HG03460 (cell line): ENCODE data around the gene MBD5.
A peak's percentile ranks its signal among the peaks of the same experiment; 100 is the strongest.

Experiments used
- ATAC-seq: cut with Tn5 transposase; IDR thresholded peaks from one replicate; pipeline ENCODE4 v1.9.1; 2021; ENCODE audit not compliant: unreplicated experiment

The MBD5 gene

DNA sequence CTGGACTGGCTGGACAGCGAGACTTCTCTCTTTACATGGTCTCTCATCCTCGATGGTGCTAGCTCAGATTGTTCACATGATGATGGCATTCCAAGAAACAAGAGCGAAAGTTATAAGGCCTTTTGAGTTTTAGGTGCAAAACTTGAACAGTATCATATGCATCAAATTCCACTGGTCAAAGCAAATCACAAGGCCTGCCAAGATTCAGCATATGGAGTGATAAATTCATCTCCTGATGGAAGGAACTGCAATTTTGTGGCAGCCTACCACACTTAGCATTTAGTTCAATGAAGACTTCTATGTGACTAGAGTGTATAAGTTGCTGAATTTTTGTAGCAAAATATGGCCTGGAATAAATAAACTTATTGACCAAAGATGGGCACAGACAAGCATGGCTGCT, 429.6 kb downstream of the MBD5 start:
- no peak for ATAC-seq

DNA sequence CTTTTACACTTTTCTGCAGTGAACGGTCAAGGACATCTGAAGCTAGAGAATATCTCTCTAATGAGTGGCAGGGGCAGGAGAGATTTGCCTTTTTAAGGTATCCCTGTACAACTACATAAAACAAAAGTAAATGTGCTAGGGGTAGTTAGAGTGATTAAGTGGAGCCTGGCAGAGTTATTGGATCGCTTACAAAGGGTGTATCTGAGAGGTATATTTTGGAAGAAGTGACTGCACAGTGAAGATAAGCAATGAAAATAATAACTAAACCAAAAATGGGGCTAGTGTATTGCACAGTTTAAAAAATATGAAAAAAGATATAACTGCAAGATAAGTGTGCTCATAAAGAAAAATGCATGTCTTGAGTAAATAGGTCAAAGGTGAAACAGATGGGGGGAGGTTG, 430.2 kb downstream of the MBD5 start:
- no peak for ATAC-seq

DNA sequence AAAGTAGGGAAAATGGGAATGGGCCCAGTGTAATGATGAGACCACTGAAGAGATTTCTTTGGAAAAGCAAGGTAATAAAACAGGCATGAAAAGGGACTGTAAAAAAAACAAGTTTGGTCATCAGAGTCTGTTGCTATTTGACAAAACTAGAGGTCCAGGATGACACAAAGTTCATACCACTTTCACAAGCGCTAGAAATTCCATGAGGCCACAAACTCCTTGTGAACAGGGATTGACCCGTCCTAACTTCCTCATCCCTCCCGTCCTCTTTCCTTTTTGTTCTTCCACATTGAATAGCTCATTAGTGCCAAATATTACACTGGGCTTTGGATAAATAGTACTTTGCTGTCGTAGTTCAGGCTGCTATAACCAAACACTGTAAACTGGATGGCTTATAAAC, 434.9 kb downstream of the MBD5 start:
- no peak for ATAC-seq

DNA sequence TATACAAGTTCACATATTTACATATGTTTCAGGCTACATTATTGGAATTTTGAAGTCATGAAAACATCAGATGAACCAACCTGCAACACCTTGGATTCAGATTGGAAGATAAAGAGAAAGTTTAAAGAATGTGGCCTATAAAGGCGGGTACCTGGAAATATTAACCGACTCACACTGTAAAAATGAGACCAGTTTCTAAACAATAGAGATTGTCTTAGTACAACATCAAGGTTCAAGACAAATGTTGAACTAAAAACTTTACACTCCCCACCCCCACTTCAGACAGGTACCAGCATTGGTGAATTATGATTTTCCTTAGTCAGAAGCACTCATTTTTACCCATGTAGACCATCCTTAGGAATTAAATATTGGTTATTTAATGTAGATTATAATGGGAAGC, 437.3 kb downstream of the MBD5 start:
- no peak for ATAC-seq

DNA sequence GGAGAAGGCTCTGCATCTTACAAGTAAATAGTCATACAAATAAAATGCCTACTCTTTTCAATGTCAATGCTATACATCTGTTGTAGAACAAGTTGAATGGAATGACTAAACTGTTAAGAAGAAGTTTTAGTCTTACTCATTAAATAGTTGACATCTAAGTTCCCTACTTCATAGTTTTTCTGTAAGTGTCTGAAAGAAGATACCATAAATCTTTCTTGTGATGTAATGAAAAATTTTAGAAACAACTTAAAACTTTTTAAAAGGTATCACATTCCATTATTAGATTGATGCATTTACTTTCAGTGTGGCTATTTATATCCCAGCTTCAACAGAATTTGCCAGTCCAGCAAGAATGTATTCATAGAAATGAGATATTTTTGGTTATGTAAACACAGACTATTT, 438.5 kb downstream of the MBD5 start:
- no peak for ATAC-seq

DNA sequence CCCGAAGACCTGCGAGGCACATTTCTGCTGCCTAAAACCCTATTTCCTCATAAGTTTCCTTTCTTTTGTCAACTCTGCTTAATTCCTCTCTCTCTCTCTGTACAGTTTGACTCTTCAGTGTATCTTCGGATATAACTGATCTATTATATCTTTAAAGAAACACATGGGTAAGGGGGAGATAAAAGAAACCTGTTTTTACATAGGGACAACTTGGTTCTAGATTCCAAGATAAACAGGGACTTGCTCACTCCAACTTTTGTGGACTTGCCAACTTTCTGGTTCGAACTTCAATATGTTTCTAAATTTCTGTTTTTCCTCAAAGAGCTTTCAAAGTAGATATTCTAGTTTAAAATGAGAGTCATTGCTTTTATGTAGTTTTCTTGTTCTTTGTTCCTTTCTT, 441.0 kb downstream of the MBD5 start:
- no peak for ATAC-seq

DNA sequence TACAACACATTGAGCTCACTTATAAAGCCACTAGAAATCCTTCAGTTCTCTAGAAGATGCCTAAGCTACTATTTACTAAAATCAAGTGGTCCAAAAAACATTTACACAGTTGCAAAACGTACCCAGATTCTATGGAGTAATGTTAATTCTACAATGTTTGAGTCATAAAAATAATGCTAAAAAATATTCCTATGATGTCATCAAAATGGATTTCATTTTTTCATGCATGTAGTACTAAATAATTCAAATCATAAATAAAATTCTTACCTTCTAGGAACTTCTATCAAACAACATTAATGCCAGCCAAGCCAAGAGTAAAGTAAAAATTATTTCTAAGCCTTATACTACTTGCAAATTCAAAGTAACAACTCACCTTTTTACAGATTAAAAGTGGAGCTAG, 454.7 kb downstream of the MBD5 start:
- no peak for ATAC-seq

DNA sequence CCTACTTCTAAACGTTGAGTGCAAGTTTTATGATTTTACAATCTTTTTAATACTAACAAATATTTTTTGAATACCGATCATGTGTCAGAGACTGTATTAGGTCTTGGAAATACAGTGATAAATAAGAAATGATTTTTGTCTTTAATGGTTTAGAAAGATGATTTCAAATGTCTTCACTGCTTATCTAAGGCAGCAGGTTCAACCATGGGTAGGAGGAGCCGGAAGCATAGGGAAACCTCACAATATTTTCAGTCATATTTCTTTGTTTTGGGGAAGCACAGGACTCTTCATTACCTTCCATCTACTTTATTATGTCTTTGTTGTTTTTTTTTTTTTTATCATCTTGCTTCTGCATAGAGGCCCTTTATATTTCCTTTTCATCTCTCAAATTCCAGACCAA, 458.5 kb downstream of the MBD5 start:
- no peak for ATAC-seq

DNA sequence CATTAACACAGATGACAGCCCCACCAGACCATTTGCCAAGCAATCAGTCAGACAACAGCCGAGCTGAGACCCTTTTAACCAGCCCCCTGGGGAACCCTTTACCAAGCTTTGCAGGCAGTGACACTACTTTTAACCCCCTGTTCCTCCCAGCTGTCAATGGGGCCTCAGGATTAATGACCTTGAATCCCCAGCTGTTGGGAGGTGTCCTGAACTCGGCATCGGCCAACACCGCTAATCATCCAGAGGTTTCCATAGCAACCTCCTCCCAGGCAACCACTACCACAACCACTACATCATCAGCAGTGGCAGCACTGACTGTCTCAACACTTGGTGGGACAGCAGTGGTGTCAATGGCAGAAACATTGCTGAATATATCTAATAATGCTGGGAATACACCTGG, 462.8 kb downstream of the MBD5 start:
- ATAC-seq: no peak

DNA sequence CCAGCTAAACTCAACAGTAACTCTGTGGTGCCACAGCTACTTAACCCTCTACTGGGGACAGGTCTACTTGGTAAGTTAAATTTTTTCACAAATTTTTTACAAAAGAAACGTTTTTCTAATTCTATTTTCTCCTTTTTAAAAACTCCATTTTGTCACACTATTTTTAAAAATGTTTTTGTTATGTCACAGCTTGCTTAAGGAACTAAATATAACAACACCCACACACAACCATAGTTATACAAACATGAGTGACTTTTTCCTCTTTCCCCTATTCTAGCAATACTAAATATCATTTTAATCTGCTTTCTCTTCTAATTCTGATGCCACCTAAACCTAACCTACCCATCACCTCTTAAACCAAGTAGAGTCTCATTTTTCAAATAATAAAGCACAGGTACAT, 463.2 kb downstream of the MBD5 start:
- ATAC-seq: no peak

DNA sequence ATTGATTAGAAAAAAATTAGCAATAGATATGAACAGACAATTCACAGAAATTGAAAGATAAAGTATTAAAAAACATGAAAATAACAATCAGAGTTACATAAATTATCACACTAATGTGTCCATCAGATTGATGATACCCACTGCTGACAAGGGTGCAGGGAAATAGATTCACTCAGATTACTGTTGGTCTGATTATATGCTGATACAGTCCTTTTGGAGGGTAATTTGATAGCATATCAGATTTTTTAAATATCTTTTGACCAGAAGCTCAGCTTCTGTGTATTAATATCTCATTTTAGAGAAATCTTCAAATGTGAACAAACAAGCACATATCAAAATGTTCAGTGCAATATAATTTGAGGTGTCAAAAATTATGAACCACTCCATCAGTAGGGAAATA, 465.8 kb downstream of the MBD5 start:
- no peak for ATAC-seq

DNA sequence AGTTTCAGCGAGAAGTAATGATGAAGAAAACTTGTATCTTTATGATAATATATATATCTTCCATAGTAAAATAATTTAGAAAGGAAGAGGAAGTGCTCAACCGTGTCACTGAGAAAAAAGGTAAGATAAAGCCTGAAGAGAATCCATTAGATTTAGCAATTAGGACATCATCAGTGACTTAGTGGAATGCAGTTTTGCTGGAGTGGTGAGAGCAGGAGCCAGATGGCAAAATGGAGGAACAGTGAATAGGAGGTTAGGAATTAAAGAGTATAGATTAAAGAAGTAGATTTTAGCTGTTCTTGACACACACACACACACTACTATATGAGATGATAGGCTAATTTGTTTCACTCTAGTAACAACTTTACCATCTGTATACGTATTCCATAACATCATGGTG, 466.5 kb downstream of the MBD5 start:
- no peak for ATAC-seq

DNA sequence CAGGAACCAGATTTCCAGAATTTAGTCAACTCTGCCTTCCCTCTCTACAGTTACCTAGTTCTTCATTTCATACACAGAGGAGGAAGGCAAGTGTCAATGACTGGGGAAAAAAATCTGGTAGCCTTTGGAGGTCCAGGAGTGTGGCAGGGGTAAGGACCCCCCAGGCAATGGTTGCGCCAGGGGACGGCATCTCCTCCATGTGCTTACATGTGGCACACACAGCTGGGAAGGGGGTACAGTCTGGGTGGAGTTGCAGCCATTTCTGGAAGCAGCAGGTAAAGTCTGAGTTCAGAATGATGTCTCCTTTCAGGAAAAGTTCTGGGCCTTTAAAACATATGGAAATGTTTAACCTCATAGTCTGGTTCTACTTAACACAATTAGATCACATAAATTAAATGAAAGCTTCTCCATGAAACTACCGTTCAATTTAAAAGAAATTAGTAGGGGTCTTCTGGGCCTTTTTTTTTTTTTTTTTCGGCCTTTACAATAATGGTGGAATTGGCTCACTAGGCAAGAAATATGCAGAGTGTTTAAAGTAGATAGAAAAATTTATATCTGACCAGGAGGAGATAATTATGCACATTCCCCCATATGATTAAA, 470.0 kb downstream of the MBD5 start:
- ATAC-seq: no peak

DNA sequence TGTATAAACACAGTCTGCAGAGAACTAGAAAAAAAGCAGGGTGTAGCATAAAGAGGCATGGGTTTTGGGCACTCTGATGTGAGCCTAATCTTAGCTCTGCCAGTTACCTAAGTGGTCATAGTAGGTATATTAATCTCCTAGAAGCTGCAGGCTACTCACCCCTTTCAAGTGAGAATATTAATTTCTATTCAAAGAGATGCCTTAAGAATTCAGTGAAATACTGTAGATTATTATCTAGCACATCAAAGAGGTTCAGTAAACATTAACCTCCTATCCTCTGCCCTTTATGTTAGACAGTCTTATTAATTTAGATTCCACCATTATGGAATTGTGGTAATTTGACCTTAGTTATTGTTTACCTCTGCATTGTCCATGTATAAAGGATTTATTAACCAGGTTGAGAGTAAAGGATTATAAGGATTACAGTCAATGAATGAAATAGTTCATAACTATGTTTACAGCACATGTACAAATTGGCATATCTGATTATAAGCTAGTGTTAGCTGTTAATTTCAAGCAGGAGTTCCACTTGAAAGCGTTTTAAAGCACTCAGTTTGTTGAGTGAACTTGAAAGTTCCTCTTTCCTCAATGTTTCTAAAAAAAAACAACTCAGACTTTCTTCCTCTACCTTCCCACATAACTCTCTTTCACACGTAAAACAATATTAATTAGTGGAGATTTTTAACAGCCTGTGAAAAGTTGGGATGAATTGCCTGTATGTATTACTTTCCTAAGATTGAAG, 473.1 kb downstream of the MBD5 start:
- peak; percentile 74 for ATAC-seq

DNA sequence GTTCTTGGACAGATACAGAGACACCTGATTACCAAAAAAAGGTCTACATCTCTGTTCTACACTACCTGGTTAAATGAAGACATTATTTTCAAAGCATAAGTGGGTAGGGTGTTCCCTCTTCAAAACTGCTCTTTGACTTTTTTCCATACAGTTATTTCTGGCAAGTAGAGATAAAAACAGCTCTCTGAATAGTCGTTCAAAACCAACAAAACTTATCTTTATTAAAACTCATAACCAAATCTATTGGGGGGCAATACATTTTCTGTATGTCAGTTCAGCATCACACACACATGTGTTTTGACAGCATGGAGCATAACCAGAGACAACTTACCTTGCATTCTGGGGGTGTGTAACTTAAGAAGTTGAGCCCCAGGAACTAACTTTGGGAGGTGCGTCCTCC, 474.7 kb downstream of the MBD5 start:
- no peak for ATAC-seq

DNA sequence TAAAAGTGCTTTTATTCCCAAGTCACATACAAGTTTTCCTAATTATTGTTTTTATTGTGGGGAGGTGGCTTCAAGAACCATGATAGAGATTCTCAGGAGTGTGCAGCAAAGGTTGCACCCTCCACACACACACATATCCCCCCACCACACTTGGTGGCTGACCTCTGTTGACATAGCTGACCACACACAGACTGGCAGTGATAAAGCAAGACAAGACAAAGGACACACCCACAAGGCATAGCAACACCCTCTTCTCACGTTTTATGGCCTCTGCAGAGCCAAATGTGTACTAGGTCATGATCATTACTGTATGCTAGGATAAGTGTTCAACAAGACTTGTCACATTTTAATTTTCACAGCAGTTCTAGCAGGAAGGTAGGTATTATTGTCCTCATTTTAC, 480.7 kb downstream of the MBD5 start:
- ATAC-seq: no peak

DNA sequence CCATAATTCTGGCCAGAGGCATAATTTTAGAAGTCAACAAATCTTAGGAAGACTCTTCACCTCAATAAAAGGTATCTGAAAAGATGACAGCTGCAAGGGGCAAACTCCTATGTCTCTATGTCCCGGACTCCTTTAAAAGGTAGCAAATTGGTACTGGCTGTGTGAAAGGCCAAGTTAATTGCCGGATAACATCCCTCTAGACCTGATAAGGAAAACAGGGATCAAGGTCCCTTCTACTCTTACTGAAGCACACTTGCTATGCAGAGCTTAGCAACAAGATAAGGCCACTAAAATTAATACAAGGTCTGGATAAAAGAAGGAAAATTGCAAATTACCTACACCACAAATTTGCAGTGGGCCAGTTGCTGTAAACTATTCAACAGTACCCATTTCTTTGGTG, 482.6 kb downstream of the MBD5 start:
- ATAC-seq: no peak

DNA sequence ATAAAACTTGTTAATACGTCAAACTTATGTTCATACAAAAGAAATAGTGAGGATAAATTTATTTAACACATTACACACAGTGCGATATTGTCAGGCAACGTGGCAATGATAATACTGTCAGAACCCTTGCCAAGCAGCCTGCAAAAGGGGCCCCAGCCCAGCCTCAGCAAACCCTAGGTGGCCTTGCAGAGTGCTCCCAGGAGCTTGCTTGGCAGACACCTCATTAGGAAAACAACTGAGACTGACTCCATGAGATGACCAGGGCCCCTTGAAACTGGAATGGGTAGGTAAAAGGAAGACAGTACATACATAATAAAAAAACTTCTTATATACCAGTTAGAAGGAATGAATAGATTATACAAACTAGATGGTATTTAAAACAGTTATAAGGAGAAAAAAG, 487.1 kb downstream of the MBD5 start:
- ATAC-seq: no peak

DNA sequence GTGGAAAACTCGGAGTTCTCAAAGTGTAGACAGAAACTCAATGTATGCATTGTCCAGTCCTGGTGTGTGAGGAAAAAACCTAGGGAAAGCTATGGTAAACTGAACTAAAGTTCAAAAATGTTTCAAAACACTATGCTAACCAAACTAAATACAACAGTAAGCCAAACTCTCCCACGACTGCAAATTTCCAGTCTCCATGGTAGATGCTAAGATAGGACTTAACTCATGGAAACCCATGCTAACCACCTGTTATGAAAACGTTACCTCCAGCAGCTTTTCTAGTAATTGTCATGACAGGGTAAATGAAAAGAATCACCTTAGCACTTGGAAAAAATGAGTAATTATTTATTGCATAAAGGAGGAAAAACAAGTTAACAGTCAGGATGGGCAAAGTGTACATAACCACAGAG, 488.0 kb downstream of the MBD5 start:
- no peak for ATAC-seq

DNA sequence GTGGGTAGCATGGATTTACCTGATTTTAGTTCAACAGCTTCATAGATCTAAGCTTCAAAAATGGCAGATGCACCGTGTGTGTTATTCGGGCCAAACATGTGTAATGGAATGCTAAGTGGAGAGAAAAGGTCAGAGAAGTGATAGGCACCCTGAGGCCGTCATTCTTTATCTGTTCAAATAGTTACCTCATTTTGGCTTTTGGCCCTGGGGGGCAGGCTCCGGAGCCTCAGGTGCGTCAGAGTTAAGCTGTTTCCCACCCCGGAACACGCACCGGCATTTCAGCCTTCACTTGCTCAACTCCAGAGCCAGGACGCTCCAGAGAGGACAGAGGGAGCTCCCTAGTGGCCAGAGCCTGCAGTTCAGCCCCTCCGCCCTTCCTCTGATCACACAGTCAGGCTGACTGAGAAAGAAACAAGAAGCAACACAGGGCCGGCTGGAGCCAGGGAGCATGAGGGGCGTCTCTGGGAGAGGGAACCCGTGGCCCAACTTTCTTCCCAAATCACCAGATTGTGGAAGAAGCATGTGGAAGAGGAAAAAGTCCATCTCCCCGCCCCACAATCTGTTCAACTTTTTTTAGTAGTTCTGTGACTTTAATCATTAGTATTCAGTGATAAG, 488.5 kb downstream of the MBD5 start:
- peak; percentile 100 for ATAC-seq

DNA sequence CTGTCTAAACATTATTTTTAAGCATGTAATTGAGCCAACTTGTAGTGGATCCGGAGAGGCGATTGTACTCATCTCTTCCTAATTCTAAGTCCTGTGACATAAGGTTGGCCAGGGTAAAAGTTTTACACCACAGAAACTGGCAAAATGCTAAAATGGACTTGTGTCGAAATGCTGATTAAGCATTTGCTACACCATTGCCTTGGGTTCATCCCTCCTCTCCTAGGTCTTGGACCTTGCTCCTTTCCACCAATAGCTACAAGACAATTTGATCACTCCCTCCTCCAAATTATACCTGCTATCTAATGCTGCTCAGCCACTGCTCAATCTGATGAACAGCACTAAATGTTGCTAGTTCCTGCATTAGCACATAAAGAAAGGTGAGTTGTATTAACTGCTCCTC, 491.0 kb downstream of the MBD5 start:
- no peak for ATAC-seq

DNA sequence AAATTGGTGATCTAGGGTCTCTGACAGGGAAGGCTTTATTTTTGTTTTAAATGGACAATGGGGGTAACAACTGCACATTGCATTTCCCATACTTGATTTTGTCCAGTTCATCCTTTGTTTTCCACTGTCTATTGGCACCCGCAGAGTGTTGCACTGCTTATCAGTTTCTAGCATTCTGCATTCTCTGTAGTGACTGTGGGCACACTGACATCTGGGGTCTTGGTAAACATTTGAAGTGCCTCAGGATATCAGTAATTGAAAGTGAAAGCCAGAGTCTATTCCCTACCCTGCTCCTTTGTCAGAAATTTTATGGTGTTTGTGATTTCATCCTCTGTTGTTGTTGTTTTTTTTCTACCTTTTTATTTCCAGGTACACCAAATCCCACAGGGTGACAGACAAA, 491.6 kb downstream of the MBD5 start:
- no peak for ATAC-seq

DNA sequence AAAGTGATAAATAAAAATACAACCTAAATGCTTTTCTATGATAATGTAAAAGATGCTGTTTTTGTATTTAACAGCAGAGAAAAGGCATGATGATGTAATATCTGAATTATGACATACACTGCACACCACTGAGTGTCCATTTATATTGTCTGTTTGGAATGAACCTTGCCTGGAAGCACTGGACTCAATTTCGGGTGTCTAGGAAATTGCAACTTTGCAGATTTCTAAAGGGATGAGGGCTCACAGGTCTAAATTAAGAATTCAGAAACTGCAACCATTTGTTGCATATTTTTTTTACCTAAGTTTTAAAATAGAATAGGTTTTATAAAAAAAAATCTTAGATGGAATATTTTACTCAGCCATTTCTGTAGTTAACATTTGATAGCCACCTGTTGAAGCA, 492.5 kb downstream of the MBD5 start:
- no peak for ATAC-seq
